RPMI7951 (cell line): ENCODE results near the gene MGAT5. TPM values are rescaled to one million over a fixed set of nuclear protein-coding genes. Genes with fewer than 3 reads are reported as not detected.
A peak's percentile ranks its signal among the peaks of the same experiment; 100 is the strongest.

ENCODE experiments used
- DNase-seq: peaks from one replicate; pipeline ENCODE4 v3.0.0-alpha.2; 2012; ENCODE audit warnings: low read depth
- total RNA-seq: library from RNA; depleted of rRNA; stranded (reverse); fragments of >200 nt; shearing (Covaris generic); gene quantifications from 2 replicates; pipeline ENCODE4 v1.2.3, GENCODE V29; 2014

Gene MGAT5
- total RNA-seq, 1 experiment from 2014 or later = 23.9 TPM

DNA sequence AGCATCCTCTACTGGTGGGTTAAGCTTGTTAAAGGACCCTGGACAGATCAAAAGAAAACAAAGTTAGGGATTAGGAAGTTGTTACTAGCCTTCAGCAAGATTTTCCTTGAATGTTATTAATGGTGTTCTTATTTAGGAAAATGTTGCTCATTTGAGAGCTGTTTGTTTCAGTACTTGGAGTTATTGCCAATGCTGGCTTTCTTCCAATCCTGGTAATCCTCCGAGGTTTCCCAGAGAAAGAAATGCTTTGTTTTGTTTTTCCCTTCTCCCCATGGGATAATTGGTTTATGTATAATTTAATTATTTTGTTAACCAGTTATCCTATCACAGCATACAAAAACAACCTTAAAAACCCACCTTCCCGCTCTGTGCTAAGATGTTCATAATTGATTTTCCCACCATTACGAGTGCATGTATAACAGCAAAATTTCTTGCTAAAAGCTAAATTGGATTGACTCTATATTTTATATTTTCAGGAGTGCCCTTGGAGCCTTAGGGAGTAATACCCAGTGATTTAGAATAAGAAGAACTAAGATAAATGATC is 79.8 kb downstream of the MGAT5 start:
- DNase-seq = peak; percentile 33

DNA sequence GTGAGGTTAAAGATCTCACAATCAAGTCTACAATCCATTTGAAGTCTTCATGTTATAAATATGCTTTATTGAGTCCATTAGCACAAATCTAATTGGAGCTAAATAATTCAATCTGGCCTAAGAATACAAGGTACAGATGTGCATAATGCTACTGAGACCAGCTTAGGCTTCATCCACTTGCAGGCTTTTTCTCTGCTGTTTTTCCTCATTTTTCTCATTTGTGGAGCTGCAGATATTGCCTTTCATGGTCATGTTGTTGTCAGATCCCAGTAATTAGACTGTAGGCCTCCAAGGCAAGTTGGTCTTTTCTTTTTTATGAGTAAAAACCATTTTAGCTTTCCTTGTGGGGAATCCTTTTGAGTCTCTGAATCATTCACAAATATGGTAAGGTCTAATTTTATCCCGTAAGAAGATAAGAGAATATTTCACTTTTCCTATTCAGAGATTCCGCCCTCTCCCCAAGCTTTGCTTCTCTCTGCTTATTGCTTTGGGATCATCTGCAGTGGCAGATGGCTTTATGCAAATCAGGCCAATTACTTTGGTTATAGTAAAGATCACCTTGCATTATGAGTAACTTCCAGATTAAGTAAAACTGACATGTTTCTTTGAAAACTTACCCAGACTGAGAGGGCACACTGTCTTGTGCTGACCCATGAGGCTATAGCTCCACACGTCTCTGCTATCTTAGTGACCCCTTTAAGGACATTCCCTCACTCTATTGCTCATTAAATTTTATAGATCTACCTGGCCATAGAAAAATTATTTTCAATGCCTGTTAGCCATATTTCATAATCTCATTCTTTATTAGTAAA is 80.9 kb downstream of the MGAT5 start:
- DNase-seq = peak; percentile 5

DNA sequence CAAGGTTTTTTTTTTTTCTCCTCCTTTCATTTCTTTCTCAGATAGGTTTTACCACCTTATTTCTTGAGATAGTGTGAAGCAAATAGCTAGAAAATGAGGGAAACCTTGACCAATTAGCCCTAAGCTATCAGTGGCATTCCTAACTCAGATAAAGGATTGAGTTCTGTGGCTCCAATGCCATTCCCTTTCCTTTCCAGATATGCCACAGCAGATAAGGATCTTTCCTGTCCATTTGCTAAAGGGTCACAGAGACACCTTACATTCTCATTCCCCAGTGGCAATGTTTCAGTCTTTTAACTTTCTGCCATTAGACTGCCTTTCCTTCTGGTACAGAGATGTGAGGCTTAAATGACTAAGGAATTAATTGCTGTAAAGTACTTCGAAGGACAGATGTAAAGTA is 81.7 kb downstream of the MGAT5 start:
- peak; percentile 53 for DNase-seq

DNA sequence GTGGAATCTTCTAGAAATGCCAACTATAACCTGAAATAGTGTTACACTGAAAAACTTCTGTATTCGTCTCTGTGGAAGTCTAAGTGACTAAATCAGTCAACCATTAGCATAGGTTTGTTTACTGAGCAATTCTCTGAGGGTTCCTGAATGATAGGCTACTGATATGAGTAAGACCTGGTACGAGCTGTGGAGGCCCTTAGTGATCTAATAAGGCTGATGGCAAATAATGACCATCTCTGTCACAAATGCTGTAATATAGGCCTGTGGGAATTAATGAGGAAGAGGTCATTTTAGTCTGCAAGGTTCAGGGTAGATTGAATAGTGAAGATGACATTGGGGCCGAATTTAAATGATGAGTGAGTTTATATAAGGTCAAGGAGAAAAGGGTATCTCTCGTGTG is 82.5 kb downstream of the MGAT5 start:
- no peak for DNase-seq

DNA sequence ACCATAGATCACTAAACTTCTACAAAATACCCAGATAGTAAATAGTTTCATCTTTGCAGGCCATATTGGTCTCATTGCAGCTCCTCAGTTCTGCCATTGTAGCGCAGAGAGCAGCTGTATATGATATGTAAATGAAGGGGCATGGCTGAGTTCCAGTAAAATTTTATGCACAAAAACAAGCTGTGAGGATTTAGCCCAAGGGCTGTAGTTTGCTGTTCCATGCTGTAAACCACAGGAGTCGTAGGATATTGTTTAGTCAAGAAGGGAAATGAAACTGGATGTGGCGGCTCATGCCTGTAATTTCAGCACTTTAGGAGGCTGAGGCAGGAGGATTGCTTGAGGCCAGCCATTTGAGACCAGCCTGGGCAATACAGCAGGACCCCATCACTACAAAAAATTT is 83.0 kb downstream of the MGAT5 start:
- peak; percentile 29 for DNase-seq

DNA sequence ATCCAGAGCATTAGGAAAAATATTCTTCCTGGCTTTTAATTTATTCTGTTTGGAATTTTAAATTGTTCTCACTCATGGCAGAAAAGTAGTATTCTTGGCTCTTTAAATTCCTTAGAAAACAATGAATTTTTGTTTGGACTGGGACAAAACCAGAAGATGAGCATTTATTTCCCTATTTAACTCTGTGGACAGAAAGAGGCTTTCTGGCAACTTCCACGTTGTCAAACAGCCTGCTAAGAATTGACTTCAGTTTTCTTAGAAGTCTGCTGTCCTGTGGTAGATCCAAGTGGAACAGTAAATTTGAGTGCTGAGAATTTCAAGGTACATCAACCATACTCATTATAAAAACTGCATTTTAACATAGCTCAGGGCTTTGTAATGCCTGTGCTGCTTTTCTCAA is 83.8 kb downstream of the MGAT5 start:
- no peak for DNase-seq

DNA sequence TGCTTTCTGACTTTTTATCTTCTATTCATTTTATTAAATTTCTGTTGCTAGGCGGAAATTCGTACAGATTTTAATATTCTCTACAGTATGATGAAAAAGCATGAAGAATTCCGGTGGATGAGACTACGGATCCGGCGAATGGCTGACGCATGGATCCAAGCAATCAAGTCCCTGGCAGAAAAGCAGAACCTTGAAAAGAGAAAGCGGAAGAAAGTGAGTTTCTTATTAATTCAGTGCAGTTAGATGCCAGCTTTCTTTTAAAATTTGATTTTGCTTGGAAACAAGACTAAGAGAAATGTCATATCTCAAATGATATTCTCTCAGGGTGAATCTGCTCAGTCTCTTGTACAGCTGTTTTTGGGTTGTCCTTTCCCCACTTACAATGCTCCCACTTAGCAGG is 84.3 kb downstream of the MGAT5 start:
- no peak for DNase-seq

DNA sequence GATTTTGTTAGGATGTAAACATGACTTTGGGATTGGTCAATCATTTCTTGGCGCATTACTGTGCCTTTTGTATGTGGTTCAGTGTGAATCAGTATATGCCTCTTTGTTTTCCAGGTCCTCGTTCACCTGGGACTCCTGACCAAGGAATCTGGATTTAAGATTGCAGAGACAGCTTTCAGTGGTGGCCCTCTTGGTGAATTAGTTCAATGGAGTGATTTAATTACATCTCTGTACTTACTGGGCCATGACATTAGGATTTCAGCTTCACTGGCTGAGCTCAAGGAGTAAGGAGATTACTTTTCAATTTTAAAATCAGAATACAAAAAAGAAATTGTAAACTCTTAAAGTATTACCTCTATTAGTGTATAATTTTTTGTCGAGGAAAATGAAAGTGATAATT is 87.6 kb downstream of the MGAT5 start:
- no peak for DNase-seq

DNA sequence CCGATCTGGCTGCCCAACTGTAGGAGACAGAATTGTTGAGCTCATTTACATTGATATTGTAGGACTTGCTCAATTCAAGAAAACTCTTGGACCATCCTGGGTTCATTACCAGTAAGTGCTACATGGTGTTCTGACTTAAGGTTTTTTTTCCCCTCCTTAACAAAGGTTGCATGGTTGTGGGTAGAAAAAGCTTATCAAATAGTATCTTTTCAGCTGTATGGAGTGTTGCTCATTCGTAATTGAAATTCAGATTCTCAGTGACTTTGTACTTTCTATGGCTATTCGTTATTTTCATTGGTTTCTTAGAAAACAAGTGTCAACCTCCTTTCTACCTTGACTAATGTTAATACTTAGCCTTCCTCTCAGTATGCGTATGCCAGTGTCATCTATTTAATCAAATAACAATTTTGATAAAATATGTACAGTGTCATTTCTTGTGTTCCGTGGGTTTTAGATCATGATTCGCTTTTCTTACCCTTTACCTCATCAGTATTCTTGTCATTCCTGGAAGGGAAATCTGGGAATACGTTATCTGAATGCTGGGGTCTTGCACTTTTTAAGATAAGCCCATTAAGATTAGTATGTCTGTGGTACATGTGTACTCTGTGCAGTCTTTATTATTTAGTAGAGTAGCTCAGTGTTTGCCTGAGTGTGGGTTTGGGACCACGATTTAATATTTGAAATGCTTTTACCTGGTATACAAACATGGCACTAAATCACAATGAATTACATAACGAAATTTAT is 91.3 kb downstream of the MGAT5 start:
- DNase-seq = no peak

DNA sequence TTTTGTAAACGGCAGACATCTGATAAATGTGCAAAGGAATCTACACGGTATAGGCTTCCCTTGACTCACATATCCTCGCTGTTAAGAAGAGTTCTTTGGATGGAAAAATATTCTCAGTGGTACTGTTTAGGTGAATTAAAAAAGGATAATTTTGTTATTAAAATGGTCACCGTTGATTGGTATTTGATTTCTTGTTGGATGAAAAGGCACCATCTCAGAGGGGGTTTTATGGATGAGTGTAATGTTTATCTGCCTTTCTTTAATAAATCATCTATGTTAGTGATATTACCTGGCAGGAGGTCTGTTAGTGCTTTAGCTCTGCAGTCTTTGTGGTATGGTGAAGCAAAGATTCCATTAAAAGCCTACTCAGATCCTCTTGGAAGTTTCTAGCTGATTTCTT is 92.3 kb downstream of the MGAT5 start:
- no peak for DNase-seq

DNA sequence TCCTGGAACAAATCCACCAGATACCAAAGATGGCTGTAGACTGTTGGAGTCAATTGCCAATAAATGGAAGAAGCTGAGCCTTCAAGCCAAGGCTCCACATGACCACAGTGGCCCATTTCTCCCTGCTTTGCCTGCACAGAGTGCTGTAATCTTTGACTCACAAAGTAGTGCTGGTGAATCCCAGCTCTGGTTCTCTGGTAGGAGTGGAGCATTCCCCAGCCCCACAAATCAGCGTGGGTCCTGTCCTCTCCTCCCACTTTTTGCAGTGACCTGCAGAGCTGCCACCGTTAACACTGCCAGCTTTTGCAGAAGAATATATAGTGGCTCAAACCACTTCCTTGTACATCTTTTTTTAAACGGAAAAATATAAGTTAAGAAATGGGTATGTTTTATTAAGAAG is 93.9 kb downstream of the MGAT5 start:
- DNase-seq = peak; percentile 23

DNA sequence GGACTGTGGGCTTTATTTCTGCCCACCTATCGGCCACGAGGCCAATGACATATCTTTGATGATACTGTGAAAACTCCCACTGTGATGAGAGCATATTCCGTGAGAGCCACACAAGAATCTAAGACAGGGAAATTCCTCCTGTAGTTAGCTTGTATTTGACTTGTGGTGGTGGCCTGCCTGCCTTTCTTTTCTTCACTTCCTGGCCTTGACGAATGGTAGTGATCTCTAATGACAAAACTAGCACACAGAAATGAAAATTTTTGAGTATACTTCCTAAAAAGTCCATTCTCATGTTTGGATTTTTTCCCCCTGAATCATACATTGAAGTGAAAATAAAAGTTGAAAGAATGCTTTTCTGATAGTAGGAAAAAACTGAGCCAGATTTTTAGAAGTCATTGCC is 94.4 kb downstream of the MGAT5 start:
- DNase-seq = peak; percentile 45

DNA sequence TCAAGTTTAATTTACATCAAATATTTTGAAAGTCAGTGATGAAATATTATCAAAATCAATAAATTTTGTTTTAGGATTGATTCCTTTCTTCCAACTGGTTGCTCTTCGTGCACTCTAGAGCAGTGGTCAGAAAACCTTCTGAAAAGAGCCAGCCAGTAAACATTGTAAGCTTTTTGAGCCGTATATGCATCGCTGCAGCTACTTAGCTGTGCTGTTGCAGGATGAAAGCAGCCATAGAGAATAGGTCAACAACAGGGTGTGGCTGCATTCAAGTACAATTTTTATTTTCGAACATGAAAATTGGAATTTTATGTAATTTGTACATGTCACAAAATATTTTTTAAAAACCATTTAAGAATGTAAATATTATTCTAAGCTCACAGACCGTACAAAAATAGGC is 94.9 kb downstream of the MGAT5 start:
- no peak for DNase-seq

DNA sequence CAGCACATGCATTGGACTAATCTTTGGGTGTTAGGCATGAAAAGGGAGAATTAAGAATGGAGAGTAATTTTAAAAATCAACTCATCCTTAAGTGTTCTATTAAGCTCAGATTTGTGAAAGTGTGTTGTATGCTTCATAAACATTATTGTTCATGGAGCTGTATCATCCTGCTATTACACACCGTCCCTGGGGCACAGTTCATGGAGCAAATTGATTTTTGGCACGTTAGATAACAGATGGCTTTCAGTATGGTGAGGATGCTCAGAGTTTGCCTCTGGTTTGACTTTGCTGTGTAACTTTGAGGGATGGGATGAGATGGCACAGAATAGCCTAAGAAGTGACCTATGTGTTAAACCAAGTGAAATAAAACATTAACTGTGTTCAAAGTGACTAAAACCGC is 97.1 kb downstream of the MGAT5 start:
- no peak for DNase-seq

DNA sequence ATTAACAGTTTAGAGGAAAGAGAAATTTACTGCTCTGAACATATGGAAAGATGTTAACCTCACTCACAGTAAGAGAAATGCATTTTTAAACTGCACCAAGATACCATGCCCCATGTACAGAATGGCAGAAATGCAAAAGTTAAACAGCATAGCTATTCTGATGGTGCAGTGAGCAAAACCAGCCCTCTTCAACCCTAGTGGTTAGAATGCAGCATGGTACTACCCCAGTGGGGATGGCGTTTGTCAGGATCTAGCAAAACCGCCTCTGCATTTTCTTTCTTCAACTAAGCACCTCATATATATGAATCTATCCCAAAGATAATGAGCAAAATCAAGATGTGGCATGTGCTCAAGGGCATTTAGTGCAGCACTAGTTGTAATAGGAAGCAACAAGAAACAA is 98.0 kb downstream of the MGAT5 start:
- no peak for DNase-seq

DNA sequence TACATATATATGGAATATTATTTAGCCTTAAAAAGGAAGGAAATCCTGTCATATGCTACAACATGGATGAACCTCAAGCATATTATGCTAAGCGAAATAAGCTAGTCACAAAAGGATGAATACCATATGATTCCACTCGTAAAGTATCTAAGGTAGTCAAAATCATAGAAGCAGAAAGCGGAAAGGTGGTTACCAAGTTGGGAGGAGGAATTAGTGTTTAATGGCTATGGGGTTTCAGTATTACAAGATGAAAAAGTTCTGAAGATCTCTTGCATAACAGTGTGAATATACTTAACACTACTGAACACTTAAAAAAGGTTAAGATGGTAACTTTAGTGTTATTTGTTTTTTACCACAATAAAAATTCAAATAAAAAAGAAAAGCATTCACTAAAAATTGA is 99.0 kb downstream of the MGAT5 start:
- DNase-seq = no peak

DNA sequence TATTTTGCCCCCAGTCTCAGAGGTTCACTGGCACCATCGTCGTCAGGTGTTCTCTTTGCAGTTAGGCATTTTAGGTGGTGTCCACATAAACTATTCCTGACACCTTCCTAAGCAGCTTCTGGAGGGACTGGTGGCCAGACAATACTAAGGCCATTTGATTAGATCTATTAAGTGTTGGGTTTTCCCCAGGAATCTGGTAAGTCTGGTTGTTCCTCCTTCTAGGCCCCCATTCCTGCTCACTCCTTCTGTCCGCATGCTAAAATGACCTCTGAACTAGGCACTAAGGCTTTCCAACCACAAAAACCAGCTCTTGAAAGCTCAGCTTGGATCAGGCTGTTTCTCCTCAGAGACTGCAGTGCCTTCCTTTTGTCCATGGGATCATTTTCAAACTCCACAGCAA is 100.7 kb downstream of the MGAT5 start:
- no peak for DNase-seq

DNA sequence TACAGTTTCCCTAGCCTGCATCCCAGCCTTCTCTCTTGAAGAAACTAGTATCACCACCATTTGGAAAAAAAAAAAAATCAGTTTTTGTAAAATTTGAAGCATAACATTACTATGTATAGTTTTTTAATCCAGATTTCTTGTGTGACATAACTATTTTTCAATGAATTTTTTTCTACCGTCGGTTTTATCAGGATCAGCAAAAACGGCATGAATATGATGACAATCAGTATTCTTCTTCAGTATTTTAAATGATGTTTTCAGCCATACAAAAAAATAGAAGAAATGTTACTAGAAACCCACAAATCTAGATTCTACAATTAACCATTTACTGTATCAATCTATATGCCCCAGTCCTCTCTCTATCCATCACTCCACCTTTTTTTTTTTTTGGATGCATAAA is 103.9 kb downstream of the MGAT5 start:
- no peak for DNase-seq

DNA sequence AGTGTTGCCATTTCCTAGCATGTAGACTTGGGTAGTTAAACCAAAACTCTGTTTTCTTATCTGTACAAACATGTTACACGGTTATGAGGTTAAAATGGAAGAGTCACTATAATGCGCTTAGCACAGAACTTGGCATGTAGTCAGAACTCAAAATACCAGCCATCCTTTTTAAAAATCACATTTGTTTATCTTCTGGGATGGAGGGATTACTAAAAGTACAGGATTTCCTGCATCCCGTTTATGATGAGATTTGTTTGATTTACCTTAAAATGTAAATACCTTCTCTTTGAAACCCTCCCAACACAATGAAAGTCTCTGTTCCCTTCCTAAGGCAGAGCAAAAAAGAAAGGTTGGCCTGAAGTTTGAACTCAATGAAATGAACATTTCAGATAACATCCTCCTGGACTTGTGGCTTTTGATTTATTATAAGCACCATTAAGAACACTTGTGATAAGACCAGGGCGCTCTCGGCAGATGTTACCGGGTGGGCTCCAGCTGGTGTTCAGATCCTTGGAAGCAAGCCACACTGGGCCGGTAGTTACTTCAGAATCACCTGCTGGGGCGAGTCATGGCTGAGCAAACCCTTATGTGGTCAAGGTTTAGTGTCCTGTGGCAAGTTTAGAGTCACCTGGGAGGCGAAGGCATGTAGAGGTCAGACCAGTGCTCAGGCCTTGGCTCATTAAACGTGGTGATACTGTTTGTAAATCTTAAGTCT is 105.7 kb downstream of the MGAT5 start:
- no peak for DNase-seq

DNA sequence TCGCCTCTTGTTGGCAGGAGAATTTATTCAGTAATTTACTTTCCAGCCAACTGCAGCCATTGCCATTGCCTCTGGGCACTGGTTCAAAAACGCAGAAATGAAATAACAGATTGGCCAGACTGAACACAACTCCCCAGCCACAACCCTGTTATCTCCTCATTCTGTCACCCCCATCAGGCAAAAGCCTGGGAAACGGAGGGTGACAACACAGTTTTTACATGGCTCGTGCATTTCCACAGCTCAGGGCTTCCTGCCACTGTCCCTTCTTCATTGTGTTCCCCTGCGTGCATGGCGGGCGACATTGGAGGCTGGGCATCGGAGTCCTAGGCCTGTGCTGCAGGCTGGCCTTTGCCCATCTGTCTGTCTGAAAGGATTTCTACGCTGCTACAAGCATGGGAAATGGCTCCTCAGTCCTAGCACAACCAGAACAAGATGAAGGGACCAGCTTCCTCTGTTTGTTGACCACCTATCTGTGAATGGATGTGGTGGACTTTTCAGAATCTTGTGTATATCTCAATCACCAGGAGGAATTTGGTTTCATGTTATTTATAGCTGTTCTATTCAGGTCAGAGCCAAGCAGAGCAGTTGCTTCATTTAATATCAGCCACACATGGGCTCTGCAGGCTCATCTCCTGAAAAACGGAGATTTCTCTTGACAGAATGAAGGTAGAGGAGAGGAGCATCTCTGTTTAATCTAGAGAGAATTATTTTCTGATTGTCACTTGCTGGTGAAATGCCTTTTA is 107.0 kb downstream of the MGAT5 start:
- DNase-seq = no peak

DNA sequence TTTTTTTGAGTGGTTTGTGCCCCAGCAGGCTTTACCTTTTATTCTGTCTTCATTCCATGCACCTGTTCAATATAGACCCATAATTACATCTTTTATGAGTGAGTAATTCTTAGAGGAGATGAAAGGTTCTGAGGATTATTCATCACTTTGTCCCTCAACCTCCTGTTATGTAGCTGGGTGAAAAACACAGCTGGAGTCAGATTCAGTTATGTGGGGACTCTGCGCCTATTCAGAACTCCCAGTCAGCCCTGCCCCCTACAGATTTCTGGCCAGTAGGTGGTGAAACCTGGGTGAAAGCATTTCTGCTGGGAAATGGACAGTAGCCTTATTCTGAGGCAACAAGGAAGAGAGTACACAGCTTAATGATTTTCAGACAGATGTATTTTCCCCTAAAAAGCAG is 107.8 kb downstream of the MGAT5 start:
- no peak for DNase-seq

DNA sequence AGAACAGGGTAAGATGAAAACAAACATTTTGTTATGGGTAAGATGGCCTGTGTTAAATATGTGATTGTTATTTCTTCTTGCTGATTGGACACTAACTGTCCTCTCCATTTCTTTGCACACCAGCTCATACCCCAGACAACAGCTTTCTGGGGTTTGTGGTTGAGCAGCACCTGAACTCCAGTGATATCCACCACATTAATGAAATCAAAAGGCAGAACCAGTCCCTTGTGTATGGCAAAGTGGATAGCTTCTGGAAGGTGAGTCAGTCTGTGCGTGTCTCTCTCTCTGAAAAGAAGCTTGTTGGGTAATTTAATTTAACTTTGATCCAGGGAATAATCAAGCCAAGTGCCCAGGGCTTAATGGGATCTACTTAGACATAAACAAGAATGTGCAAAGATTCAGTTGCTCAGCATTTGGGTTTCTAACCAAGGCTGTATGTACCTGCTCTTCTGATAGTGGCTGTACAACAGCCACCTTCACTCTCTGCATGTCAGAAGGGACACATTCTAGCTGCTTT is 108.3 kb downstream of the MGAT5 start:
- no peak for DNase-seq
